ENCODE results near the gene ZC3H13.

Gene ZC3H13

DNA sequence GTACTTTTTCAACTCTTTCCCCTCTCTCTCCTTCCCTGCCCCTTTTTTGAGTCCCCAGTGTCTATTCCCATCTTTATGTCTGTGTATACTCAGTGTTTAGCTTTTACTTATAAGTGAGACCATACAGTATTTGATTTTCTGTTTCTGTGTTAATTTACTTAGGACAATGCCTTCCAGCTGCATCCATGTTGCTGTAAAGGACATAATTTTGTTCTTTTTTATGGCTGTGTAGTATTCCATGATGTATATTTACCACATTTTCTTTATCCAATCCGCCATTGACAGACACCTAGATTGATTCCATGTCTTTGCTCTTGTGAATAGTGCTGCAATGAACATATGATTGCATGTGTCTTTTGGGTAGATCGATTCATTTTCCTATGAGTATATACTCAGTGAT lies 10.7 kb upstream of the ZC3H13 start:
- no peak for DNase-seq (ENCODE audit: low read depth)

DNA sequence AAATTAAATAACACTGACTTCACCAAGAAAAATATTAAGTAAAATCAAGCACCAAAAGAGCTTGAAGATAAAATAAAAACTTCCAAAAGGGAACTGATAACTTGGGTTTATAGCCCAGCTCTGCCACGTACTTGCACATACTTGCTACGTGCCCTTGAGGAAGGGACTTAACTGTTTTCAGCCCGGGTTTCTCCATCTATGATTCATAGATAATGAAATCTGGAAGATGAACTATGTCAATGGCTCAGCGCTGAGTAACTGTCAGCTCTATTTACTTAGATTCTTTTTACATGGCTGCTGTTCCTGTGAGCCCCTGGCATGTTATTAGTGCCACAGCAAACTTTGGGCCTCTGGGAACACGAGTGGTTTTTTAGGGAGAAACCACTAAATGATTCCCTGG lies 9.6 kb upstream of the ZC3H13 start:
- DNase-seq (ENCODE audit: low read depth) = no peak

GRCh38 chr13:46059405-46059804 lies 6.9 kb upstream of the ZC3H13 start:
- no peak for DNase-seq (ENCODE audit: low read depth)

DNA sequence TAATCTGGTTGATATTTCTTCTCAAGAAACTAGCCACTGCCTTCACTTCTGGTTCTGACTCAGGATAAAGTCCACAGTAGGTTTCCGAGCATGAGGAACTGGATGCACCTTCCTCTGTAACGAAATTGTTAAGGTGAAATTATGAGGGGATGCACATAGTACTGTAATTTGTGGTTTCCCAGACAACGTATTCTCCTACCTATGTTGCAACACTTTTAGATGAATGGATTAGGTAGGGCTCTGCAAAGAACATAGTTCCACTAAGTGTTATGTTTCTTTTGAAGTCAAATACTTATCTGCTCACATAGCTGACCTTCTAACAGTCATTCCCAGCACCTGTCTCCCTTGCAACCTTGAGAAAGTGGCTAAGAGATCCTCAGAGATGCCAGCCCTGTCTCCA lies 5.7 kb upstream of the ZC3H13 start:
- no peak for DNase-seq (ENCODE audit: low read depth)

DNA sequence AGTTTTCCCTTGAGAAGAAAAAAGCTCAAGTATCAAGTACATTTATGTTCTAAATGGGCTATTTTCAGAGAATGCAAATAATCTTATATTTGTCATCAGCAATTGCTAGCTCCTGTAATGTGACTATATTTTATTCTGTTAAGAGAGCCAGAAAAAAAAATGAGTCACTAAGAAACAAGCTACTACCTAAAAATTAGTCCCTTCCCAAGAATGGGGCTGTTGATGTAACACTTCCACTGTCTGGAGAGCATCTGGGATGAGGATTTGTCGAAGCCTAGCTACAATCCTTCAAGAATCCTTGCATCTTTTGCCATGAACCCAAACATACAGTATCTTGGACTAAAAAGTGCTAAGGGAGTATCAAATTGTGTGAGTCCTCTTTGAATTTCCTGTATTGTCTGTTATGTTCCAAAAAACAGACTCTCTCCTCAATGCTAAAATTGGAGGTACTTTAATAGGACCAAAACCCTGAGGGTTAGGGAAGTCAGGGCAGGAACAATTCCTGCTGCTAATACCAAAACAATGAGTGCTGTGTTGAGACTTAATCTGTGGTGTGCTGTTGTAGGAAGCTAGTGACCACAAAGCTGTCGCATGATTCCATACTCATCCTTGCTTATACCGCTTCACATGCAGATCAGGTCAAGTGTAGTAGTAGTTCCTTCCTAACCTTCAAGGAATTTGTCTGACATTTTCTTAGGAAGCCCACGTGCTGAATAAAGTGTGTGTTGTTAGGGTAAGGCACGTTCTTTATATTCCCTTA lies 4.9 kb upstream of the ZC3H13 start:
- DNase-seq (ENCODE audit: low read depth) = no peak

DNA sequence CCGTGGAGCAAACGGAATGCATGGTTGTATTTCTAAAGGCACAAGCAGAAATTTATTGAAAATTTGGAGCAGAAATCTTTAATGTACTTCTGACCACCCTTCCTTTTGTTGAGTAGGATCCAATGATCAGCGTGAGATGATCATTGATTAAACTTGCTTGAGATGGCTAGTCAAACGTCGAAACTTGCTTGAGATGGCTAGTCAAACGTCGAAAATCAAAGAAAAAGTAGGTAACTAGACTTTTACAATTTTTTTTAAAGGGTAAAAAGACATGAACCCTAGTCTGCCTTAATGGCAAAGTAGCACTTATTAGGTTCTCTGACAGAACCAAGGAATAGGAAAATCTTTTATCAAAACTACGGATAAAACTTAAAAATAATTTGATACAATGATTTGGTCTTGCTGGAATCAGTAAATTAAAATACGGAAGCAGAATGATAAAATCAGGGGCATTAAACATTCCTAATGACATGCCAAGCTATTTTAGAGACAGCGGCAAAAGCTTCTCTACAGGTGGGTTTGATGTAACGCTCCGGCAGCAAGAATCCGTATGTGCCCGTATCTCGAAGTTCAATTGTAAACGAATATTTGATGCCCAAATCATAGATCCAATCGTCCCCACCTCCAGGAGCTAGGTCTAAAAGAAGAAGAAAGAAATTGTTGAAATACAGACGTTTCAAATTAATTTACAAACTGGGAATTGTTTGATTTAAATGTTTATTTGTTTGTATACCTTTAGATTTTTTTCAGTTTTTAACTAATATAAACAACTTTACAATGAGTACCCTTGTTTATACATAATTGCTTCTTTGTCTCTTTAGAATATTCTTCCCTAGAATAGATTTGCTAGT lies 841 bp upstream of the ZC3H13 start:
- no peak for DNase-seq (ENCODE audit: low read depth)

DNA sequence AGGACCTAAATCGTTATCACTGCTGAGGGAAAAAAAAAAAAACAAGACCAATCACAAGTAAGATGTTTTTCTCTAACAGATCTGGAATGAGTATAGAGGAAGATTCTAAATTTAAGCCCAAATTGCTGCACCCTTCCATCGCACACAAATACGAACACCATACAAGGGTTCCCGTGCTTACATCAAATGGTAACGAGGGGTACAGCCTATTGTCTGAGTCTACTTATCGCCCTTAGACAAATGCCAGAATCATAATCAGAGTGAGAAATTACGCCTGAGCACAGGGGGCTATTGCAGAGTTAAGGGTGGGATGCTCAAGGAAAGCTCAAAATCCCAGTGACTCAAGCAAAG lies 603 bp downstream of the ZC3H13 start:
- DNase-seq (ENCODE audit: low read depth) = no peak

- DNase-seq (ENCODE audit: low read depth) = no peak
Observed at GRCh38 chr13:46050771-46051170, 1.8 kb downstream of the ZC3H13 start.

GRCh38 chr13:46045424-46045823 lies 7.1 kb downstream of the ZC3H13 start:
- no peak for DNase-seq (ENCODE audit: low read depth)

GRCh38 chr13:46043647-46044046 lies 8.9 kb downstream of the ZC3H13 start:
- no peak for DNase-seq (ENCODE audit: low read depth)

DNA sequence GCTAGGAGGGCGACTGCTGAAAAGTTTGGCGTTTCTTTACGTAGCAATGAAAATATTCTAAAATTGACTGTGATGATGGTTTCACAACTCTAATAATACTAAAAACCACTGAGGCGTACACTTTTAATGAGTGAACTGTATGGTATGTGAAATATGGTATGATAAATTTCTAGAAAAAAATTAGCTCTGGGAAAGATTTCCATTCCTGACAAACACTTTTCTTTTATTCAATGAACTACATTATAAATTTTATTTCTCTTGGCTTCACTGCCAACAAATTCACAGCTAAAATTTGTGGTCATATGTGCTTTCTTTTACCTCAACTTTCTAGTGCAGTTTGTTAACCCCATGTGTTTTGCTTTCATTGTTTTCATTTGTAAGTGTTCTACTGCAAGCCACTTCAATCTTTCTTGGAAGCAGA lies 11.1 kb downstream of the ZC3H13 start:
- DNase-seq (ENCODE audit: low read depth) = no peak

DNA sequence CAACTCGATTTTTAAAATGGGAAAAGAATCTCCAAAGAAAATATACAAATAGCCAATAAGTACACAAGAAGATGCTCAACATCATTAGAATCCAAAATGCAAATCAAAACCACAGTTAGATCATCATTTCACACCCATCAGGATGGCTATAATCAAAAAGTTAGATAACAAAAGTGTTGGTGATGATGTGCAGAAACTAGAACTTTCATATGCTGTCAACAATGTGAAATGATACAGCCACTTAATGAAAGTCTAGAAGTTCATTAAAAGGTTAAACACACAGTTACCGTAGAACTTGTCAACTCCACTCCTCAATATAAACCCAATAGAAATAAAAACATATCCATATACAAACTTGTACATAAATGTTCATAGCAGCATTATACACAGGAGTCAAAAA lies 11.8 kb downstream of the ZC3H13 start:
- DNase-seq (ENCODE audit: low read depth) = no peak

GRCh38 chr13:46039411-46040182 lies 12.9 kb downstream of the ZC3H13 start:
- no peak for DNase-seq (ENCODE audit: low read depth)

GRCh38 chr13:46038296-46038695 lies 14.2 kb downstream of the ZC3H13 start:
- no peak for DNase-seq (ENCODE audit: low read depth)

- DNase-seq (ENCODE audit: low read depth) = no peak
Observed at GRCh38 chr13:46035066-46035465, 17.5 kb downstream of the ZC3H13 start.

DNA sequence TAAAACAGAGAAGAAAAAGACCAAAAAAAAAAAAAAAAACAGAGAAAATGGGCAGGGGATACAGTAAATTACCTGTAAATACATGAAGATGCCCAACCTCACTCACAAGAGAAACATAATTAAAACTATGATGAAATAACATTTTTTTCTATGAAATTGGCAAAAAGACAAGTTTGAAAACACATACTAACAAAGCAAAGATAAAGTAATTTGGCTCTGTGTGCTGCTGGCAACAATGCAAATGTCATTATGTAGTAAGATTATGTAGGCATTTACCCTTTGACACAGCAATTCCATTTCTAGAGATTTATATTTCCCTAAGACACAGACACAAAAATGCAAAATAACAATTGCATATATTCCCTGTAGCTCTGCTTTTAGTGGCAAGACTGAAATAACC lies 20.2 kb downstream of the ZC3H13 start:
- no peak for DNase-seq (ENCODE audit: low read depth)

GRCh38 chr13:46031581-46032263 lies 20.8 kb downstream of the ZC3H13 start:
- DNase-seq (ENCODE audit: low read depth) = no peak

GRCh38 chr13:46025157-46025556 lies 27.4 kb downstream of the ZC3H13 start:
- no peak for DNase-seq (ENCODE audit: low read depth)

DNA sequence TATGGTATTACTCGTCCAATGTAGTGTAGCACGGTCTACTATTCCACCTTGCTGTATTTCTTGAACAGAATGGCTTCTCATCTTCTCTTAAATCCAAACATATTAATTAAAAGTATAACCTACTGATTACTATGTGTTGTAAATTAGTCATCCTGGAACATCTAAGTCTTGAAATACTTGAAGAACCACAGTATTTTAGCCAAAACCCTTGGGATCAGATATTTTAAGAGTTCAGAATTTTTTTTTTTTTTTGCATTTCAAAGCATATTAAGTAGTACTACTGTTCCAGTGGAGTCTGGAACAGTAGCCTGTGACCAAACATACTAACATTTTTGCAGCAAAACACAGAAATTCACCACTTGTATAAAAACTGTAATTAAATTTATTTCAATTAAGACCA lies 30.1 kb downstream of the ZC3H13 start:
- DNase-seq (ENCODE audit: low read depth) = no peak

- no peak for DNase-seq (ENCODE audit: low read depth)
Observed at GRCh38 chr13:46016216-46016615, 36.3 kb downstream of the ZC3H13 start.

GRCh38 chr13:46015366-46015765 lies 37.2 kb downstream of the ZC3H13 start:
- DNase-seq (ENCODE audit: low read depth) = no peak

DNA sequence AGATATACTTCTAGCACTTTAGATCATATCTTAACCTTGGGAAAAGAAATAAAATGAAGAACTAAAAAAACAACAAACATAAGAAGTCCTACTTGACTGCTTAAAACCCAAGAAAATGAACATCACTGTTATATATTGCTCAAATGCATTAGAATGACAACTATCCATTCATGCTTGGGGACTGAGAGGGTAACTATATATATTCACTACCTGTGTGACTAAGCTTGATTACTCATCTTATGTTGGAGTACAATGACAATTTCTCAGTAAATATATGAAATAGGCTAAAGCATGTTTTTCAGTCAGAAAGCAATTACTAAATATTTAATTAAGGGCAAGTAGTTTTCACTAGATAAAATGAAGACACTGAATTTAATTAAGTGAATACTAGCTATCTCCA lies 40.1 kb downstream of the ZC3H13 start:
- no peak for DNase-seq (ENCODE audit: low read depth)

All from stimulated activated CD8-positive, alpha-beta memory T cell treated with anti-CD3 and anti-CD28 coated beads, Interleukin-15, amount 100 ng/mL, for 1 hour (primary cell).